DMS 273 treated with DMSO at 0.1 percent for 48 hours (cell line): ENCODE measurements around the gene RTP3.

Experiments used
- DNase-seq: peaks from one replicate; lab custom pipeline; 2025; lab: John Stamatoyannopoulos, UW

RTP3 gene

GRCh38 chr3:46497556-46498265 lies at the start of gene RTP3:
Gene RTP3 (plus strand): TSS chr3:46497976. CDS start chr3:46498063, 87 bp downstream.
- DNase-seq = no peak

GRCh38 chr3:46448721-46449120 lies 49.1 kb upstream of the RTP3 start:
- no peak for DNase-seq

- no peak for DNase-seq
Observed at GRCh38 chr3:46449755-46450552, 47.8 kb upstream of the RTP3 start.

DNA sequence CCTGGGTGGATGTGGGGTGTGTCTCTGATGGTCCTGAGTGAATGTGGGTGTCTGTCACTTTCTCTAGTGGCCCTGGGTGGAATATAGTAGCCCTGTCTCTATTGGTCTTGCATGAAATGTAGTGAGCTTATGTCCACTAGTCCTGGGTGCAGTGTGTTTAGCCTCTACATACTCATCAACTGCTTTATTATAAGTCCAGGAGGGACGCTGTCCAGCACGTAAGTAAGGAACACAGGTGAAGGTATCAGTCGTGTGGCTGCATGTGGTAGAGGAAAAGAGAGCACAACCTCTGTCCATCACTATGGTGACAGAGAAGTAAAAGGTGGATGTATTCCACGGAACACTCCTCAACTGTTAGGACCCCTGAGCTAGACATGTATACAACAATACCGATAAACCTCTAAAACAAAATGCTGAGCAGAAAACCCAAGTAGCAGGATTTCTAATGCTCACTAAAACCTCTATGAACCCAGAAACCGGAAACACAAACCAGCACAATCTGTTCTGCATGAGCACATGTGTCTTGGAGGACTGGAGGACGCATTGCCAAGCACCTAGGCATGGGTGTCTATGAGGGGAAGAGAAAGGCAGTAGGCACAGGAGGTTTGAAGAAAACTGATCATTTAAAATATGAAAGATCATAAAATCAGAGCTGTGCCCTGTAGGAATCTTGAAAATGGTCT lies 44.1 kb upstream of the RTP3 start:
- DNase-seq = no peak

DNA sequence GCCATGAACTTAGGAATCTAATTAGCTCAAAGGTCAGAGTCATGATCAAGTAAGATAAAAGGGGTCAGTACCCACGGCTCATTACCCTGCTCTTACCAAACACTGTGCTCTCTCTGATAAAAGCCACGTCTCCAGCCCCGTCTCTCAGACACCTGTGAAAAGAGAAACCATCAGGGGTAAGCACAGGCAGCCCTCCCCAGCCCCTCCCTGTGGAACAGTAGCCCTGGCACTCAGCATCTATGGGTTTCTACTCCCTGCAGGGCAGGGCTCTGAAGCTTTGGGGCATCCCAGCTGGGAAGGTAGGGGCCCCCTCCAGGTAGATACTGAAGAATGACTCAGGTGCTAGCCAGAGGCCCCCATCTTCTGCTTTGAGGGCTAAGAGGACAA lies 43.6 kb upstream of the RTP3 start:
- no peak for DNase-seq

DNA sequence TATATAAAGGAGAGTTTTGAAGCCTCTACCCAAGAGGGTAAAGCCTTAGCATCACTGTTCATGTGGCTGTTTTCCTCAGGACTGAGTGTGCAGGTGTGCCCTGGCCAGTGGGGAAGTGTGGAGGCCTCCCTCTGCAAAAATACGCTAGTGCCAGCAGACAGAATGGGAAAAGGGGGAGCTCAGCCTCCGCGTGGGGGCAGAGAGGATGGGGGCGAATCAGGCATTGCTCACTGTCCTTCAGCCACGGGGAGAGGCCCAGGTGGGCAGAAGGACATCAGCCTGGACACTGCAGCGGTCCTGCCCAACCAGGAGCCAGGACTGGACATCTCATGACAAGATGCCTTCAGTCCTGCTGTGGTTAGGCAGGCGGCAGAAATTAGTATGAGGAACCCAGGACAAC lies 43.2 kb upstream of the RTP3 start:
- no peak for DNase-seq

- DNase-seq = no peak
Observed at GRCh38 chr3:46455231-46456115, 42.3 kb upstream of the RTP3 start.

DNA sequence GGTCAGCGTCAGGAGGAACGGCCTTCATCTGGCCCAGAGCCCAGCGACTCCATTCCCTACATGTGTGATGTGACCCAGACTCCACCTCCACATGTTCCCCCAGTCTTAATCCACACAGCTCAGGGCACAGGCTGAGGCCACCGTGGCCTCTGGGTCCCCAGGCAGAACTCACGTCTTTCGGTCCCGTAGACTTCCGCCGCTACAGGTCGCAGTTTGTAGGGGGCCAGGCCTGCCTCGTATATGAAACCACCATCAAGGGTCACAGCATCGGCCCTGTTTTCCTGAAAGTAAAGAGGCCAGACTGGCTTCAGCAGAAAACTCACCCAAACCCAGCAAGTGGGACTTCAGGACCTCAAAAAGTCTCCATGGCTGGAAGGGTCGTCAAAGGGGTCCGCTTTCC lies 41.7 kb upstream of the RTP3 start:
- DNase-seq = no peak

GRCh38 chr3:46460051-46460450 lies 37.7 kb upstream of the RTP3 start:
- no peak for DNase-seq

DNA sequence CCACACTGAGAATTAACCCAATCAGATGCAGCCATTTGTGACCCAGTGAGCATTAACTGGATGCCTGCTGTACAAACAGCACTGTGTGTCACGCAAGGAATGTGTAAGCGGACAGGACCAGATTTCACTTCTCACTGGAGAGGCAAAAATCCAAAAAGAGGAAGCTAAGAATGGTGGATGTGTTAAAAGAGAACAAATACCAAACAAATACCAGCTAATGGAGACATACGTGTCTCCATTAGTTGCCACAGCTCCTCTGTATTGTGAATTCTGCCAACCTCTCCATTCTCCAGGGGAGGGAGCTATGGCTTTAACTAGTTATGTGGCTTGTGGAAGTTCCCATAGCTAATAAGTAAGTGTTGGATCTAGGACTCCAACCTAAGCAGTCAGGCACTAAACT lies 35.7 kb upstream of the RTP3 start:
- DNase-seq = no peak

GRCh38 chr3:46462511-46462910 lies 35.3 kb upstream of the RTP3 start:
- DNase-seq = no peak

- DNase-seq = no peak
Observed at GRCh38 chr3:46463120-46463867, 34.5 kb upstream of the RTP3 start.

DNA sequence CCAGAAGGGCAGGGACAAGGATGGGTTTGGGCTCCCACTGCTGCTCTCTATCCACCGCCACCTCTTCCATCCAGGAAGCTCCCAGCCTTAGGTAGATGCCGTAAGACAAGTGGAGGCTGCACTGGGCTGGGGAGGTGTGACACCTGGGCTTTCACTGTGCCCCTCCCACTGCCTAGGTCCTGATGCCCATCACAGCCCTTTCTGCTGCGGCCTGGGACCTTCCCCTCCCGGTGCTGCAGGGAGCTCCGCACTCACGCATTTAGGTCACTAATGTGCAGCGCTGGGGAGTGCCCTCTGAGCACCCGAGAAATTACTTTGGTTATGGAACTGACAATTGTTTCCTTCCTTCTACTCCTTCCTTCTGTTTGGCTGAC lies 33.9 kb upstream of the RTP3 start:
- DNase-seq = no peak

- no peak for DNase-seq
Observed at GRCh38 chr3:46464326-46465195, 33.2 kb upstream of the RTP3 start, which contains the start of gene LTF. Gene LTF (minus strand): TSS chr3:46464905. CDS start chr3:46464867, 38 bp downstream.

DNA sequence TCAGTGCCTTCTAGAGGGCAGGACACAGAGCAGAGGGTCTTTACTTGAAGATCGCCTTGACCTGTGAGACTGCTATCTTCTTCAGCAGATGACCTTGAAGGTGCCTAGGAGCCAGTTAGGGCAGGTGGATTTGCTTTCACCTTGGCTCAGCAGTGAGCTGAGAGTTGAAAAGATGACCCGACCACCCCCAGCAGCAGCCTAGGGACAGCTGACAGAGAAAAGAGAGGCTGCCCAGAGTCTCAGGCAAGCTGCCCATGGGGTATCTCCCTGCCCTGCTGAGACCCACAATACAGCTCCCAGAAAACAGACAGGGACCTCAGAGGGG lies 32.6 kb upstream of the RTP3 start:
- no peak for DNase-seq

- DNase-seq = no peak
Observed at GRCh38 chr3:46466273-46466672, 31.5 kb upstream of the RTP3 start.

GRCh38 chr3:46466871-46467403 lies 30.8 kb upstream of the RTP3 start:
- DNase-seq = no peak

DNA sequence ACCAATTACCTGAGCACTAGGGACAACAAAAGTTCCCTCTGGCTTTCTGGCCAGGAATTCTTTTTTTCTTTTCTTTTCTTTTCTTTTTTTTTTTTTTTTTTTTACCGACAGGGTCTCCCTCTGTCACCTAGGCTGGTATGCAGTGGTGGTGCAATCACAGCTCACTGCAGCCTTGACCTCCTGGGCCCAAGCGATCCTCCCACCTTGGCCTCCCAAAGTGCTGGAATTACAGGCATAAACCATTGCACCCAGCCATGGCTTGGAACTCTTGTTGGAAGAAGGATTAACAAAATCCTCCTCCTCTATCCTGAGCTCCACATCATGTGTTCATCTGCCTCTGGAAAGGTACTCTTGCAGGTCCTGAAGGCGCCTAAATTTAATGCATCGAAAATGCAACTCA lies 30.2 kb upstream of the RTP3 start:
- DNase-seq = no peak

DNA sequence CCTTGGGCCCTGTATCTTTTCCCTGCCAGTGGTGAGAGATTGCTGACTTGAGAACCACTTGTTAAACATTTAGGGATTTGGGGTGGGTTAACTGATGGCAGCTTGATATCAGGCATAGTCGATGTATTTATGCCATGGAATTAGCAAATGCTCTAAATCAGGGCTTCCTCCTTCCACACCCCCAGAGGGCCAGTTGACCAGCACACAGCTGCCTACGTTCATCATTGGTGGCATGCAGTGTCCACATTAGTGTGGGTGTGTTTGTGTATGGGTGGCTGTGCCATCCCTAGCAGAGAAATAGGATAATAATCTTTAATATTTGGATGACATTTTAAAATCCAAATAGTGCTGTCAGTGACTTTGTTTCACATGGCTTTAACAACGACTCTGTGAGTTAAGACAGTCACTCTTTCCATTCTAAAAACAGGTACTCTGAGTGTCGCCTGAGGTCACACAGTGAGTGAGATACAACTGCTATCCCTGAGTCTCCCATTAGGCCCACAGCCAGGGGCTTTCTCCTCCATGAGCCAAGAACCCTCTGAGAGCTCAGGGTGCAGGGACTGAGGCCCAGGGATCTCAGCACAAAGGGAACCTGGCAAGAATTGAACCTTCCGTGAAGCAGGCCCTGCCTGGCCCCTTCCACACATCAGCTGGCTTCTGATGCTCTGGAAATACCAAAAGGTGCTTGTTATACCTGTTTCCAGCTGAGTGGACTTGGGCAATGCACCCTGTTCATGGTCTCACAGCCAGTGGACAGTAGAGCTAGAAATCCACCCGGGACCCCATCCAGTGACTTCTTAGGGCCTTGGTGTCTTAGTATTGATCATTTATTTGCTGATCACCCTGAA lies 28.8 kb upstream of the RTP3 start:
- DNase-seq = no peak
